ENCODE results near the gene PGAP6.
"Not testable (repeated sequence)": the region's sequence is repeated elsewhere in the genome, so short reads cannot be mapped to it uniquely, and the experiment has no call there.

- TF ChIP-seq, protein P1, sequence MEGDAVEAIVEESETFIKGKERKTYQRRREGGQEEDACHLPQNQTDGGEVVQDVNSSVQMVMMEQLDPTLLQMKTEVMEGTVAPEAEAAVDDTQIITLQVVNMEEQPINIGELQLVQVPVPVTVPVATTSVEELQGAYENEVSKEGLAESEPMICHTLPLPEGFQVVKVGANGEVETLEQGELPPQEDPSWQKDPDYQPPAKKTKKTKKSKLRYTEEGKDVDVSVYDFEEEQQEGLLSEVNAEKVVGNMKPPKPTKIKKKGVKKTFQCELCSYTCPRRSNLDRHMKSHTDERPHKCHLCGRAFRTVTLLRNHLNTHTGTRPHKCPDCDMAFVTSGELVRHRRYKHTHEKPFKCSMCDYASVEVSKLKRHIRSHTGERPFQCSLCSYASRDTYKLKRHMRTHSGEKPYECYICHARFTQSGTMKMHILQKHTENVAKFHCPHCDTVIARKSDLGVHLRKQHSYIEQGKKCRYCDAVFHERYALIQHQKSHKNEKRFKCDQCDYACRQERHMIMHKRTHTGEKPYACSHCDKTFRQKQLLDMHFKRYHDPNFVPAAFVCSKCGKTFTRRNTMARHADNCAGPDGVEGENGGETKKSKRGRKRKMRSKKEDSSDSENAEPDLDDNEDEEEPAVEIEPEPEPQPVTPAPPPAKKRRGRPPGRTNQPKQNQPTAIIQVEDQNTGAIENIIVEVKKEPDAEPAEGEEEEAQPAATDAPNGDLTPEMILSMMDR (IDR thresholded peaks at IDR 0.05 in 8 of 11, conservative IDR thresholded peaks at IDR 0.05 in 3 of 11) = not testable (repeated sequence)
- TF ChIP-seq POLR2A, POLR2AphosphoS5 (IDR thresholded peaks at IDR 0.05): not testable (repeated sequence)
Measured at GRCh38 chr16:362702-362999, 19.1 kb downstream of the PGAP6 start.
